ENCODE measurements around the gene PRICKLE3. TPM values are rescaled to one million over a fixed set of nuclear protein-coding genes. Genes with fewer than 3 reads are reported as not detected.

The PRICKLE3 gene
- total RNA-seq, 1 donor: 6.9 TPM

GRCh38 chrX:49192722-49193328 lies 6.7 kb upstream of the PRICKLE3 start:
- Histone ChIP-seq H3K4me1 (ENCODE audit: insufficient read depth, low read length) (no peaks in the 10 kb centered on the region), H2AFZ (ENCODE audit: low read length) (no peak overlapping the region), H3K4me3 (ENCODE audit: insufficient read depth, low read length) (no peak overlapping the region), H3K79me2 (ENCODE audit: insufficient read depth, low read length) (no peaks in the 10 kb centered on the region), H3K27ac (ENCODE audit: low read depth, low read length) (no peak overlapping the region), H4K20me1 (ENCODE audit: insufficient read depth, low read length) (no peaks in the 10 kb centered on the region), H3K27me3 (ENCODE audit: insufficient read depth, low read length) (no peaks in the 10 kb centered on the region), H3K36me3 (ENCODE audit: insufficient read depth, low read length) (no peaks in the 10 kb centered on the region), H3K4me2 (ENCODE audit: insufficient read depth, low read length) (no peak overlapping the region), H3K9me3 (ENCODE audit: low read depth, low read length) (no peaks in the 10 kb centered on the region)
- no peak for DNase-seq (ENCODE audit: insufficient read length, low spot score, missing footprints)
- TF ChIP-seq CTCF (IDR thresholded peaks at IDR 0.05; ENCODE audit: extremely low read depth, low read depth, low read length): peak; percentile 65

GRCh38 chrX:49191574-49192011 lies 5.4 kb upstream of the PRICKLE3 start:
- Histone ChIP-seq H3K36me3 (ENCODE audit: insufficient read depth, low read length) (no peaks in the 10 kb centered on the region), H2AFZ (ENCODE audit: low read length) (peak overlapping the region; percentile 78), H3K4me3 (ENCODE audit: insufficient read depth, low read length) (peak overlapping the region; percentile 80), H3K9me3 (ENCODE audit: low read depth, low read length) (no peaks in the 10 kb centered on the region), H4K20me1 (ENCODE audit: insufficient read depth, low read length) (no peaks in the 10 kb centered on the region), H3K27ac (ENCODE audit: low read depth, low read length) (peak overlapping the region; percentile 53), H3K27me3 (ENCODE audit: insufficient read depth, low read length) (no peaks in the 10 kb centered on the region), H3K4me1 (ENCODE audit: insufficient read depth, low read length) (no peaks in the 10 kb centered on the region), H3K4me2 (ENCODE audit: insufficient read depth, low read length) (peak overlapping the region; percentile 84), H3K79me2 (ENCODE audit: insufficient read depth, low read length) (no peaks in the 10 kb centered on the region)
- peak; percentile 41 for DNase-seq (ENCODE audit: insufficient read length, low spot score, missing footprints)
- no peak for TF ChIP-seq CTCF (IDR thresholded peaks at IDR 0.05; ENCODE audit: extremely low read depth, low read depth, low read length)

- Histone ChIP-seq H3K36me3 (ENCODE audit: insufficient read depth, low read length) (no peaks in the 10 kb centered on the region), H3K4me2 (ENCODE audit: insufficient read depth, low read length) (peak overlapping the region; percentile 84), H3K9me3 (ENCODE audit: low read depth, low read length) (no peaks in the 10 kb centered on the region), H3K27me3 (ENCODE audit: insufficient read depth, low read length) (no peaks in the 10 kb centered on the region), H3K27ac (ENCODE audit: low read depth, low read length) (peak overlapping the region; percentile 53), H2AFZ (ENCODE audit: low read length) (peak overlapping the region; percentile 78), H3K4me1 (ENCODE audit: insufficient read depth, low read length) (no peaks in the 10 kb centered on the region), H4K20me1 (ENCODE audit: insufficient read depth, low read length) (no peaks in the 10 kb centered on the region), H3K79me2 (ENCODE audit: insufficient read depth, low read length) (no peaks in the 10 kb centered on the region), H3K4me3 (ENCODE audit: insufficient read depth, low read length) (peak overlapping the region; percentile 80)
- DNase-seq (ENCODE audit: insufficient read length, low spot score, missing footprints): peak; percentile 97
- no peak for TF ChIP-seq CTCF (IDR thresholded peaks at IDR 0.05; ENCODE audit: extremely low read depth, low read depth, low read length)
Observed at GRCh38 chrX:49190821-49191573, 4.8 kb upstream of the PRICKLE3 start.

- H3K9me3 ChIP-seq (ENCODE audit: low read depth, low read length): no peaks in the 10 kb centered on the region
- TF ChIP-seq CTCF (IDR thresholded peaks at IDR 0.05; ENCODE audit: extremely low read depth, low read depth, low read length): no peak
- H3K4me3 ChIP-seq (ENCODE audit: insufficient read depth, low read length): no peak overlapping the region
- no peaks in the 10 kb centered on the region for H4K20me1 ChIP-seq (ENCODE audit: insufficient read depth, low read length)
- peaks cover 6% of the 10 kb centered on the region for H3K4me1 ChIP-seq (ENCODE audit: insufficient read depth, low read length)
- H3K27ac ChIP-seq (ENCODE audit: low read depth, low read length): no peak overlapping the region
- no peaks in the 10 kb centered on the region for H3K27me3 ChIP-seq (ENCODE audit: insufficient read depth, low read length)
- DNase-seq (ENCODE audit: insufficient read length, low spot score, missing footprints): no peak
- no peak overlapping the region for H2AFZ ChIP-seq (ENCODE audit: low read length)
- H3K79me2 ChIP-seq (ENCODE audit: insufficient read depth, low read length): no peaks in the 10 kb centered on the region
- peak overlapping the region; percentile 36 for H3K4me2 ChIP-seq (ENCODE audit: insufficient read depth, low read length)
- H3K36me3 ChIP-seq (ENCODE audit: insufficient read depth, low read length): no peaks in the 10 kb centered on the region
Observed at GRCh38 chrX:49189606-49190005, 3.4 kb upstream of the PRICKLE3 start.

Data from osteoblast (primary cell).